AG09319 (cell line): ENCODE results near the gene PAX7.

Source experiments
- DNase-seq: peaks from one replicate; pipeline ENCODE4 v3.0.0-alpha.2; 2010; ENCODE audit warnings: low read depth; ENCODE audit errors: extremely low read depth
- CTCF ChIP-seq: IDR thresholded peaks from 2 replicates; pipeline ENCODE4 v1.5.1; 2011; ENCODE audit warnings: low read depth, mild to moderate bottlenecking, inconsistent platforms, low read length, moderate library complexity

PAX7 gene

DNA sequence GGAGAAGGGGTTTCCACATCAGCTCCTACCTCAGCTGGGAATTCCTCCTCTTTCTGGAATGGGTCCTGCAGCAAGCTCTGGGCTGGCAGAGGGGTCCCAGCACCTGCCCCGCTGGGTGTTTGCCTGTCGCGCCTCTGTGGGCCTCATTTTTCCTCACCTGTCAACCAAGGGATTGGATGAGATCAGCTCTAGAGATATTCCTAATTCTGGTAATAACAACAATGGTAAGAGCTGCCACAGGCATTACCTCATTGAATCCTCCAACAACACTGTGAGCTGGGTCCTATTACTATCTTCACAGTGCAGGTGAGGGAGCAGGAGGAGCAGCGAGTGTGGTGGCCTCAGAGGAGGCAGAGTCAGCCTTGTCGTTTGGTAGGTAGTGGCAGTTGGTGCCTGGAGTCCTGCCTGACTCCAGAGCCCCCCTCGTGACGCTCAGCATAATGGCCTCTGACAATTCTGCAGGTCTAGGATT, 23.3 kb upstream of the PAX7 start:
- TF ChIP-seq CTCF, result no peak

DNA sequence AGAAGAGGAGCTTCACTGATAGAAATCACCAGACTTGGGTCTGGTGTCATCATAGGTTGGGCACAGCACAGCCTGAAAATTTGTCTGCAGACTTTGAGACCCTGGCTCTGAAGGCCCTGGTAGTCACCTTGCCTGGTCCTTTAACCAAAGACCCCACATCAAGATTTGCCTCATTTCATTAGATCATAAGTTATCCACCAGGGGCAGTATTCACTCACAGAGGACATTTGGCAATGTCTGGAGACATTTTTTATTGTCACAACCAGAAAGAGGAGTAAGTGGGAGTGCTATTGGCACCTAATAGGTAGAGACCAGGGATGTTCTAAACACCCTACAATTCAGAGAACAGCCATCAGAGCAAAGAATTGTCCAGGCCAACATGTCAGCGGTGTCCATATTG, 22.1 kb upstream of the PAX7 start:
- no peak for TF ChIP-seq CTCF
- DNase-seq, result no peak

More for the DNA sequence above, 23.3 kb upstream of the PAX7 start:
- DNase-seq, result no peak

GRCh38 chr1:18611311-18611710, 19.3 kb upstream of the PAX7 start:
- no peak for DNase-seq
- no peak for TF ChIP-seq CTCF

DNA sequence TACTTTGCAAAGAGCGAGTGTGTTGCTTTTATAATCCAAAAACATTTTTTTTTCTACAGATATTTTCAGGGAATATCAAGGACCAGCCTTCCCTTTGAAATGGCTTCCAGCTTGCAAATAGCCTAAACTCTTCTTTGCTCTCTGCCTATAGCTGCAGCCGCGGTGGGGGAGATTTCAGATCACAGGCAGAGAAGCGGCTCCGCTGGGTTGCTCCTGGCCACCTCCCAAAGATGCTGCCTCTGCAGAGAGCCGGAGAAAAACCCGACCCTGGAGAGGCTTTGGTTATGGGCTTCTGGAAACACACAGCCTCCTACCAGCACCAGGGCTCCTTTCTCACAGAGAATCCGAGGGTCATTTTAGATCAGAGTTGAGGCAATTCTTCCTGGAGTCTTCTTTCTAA, 18.6 kb upstream of the PAX7 start:
- no peak for DNase-seq
- no peak for TF ChIP-seq CTCF

- DNase-seq, result no peak
- no peak for TF ChIP-seq CTCF
These were observed 16.4 kb upstream of the PAX7 start for GRCh38 chr1:18614069-18614735.

DNA sequence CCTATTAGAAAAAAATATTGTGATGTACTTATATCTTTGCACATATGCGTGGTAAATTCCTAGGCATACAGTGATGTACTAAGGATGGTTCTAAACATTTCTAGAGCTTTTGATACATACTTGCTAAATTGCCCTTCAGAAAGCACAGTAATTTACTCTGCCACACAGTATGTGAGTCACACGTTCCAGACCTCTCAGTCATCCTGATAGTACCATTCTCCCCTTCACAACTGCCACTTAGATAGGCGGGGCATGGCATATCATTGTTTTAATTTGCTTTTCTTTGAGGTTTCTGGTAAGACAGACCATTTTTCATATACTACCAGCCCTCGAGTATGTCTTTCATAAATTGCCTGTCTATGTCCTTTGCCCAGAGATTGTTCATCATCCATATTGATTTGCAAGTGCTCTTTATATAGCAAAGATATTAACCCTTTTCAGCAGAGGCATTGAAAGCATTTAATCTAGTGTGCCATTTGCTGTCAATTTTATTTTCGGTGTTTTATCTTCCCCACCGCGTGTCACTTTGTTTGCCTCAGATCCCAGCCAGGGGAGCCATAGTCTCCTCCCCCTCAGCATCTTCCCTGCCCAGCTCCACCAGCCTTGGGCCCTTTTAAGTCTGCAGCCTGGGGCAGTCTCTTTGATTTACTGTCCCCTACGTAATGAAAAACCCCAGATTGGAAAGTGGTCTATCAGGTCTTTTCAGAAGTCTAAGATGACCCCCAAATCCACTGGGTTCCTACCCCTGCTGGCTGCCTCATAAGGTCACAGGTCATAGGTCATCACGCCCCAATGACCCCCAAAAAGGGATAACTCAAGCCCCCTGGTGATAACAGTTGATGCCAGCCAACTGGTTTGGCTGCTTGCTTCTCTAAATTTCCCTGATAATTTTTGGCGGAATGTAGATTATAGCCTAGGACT, 11.8 kb upstream of the PAX7 start:
- no peak for TF ChIP-seq CTCF
- no peak for DNase-seq

DNA sequence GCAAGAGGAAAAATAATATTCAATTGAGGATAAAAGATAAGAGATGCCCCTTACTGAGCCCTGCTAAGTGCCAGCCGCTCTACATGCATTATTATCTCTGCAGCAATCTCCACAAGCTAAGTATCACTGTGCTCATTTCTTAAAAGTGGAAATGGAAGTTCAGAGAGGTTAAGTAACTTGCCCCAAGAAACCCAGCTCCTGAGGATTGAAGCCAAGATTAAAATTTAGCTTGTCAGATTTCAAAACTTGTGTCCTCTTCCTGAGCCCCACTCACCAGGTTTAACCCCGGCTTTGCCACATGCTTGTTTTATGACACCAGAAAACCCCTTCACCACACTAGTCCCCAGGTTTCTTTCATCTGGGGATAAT, 11.2 kb upstream of the PAX7 start:
- no peak for TF ChIP-seq CTCF
- no peak for DNase-seq
